Measurements from ENCODE around the gene LENEP.
"Not testable (repeated sequence)": the region's sequence is repeated elsewhere in the genome, so short reads cannot be mapped to it uniquely, and the experiment has no call there.

LENEP gene

GRCh38 chr1:154977762-154978161 lies 15.6 kb upstream of the LENEP start:
- not testable (repeated sequence) for DNase-seq

GRCh38 chr1:154978360-154978759 lies 15.0 kb upstream of the LENEP start:
- DNase-seq: no peak

- DNase-seq: no peak
These were observed 11.0 kb upstream of the LENEP start for GRCh38 chr1:154982341-154982740.

- DNase-seq: peak; percentile 100
These were observed 10.3 kb upstream of the LENEP start, which contains the start of gene FLAD1 for GRCh38 chr1:154982897-154983648. Gene FLAD1, plus strand, starts transcription at chr1:154983344. Its CDS starts 351 bp downstream, at chr1:154983695.

GRCh38 chr1:154983776-154984466 lies 9.5 kb upstream of the LENEP start:
- DNase-seq: no peak

GRCh38 chr1:154986736-154987135 lies 6.7 kb upstream of the LENEP start:
- DNase-seq: not testable (repeated sequence)

- no peak for DNase-seq
These were observed 6.1 kb upstream of the LENEP start for GRCh38 chr1:154987326-154987725.

- DNase-seq: no peak
These were observed 5.1 kb upstream of the LENEP start for GRCh38 chr1:154988058-154988954.

- DNase-seq: no peak
These were observed 4.1 kb upstream of the LENEP start for GRCh38 chr1:154989195-154989860.

- DNase-seq: no peak
These were observed 3.1 kb upstream of the LENEP start for GRCh38 chr1:154990276-154990675.

GRCh38 chr1:154992721-154993571 lies 440 bp upstream of the LENEP start:
- DNase-seq: no peak

GRCh38 chr1:154994269-154994587 lies 842 bp downstream of the LENEP start:
- no peak for DNase-seq

GRCh38 chr1:154994591-154994990 lies 1.2 kb downstream of the LENEP start:
- DNase-seq: no peak

- DNase-seq: not testable (repeated sequence)
These were observed 2.1 kb downstream of the LENEP start for GRCh38 chr1:154995301-154995983.

- no peak for DNase-seq
These were observed 3.7 kb downstream of the LENEP start for GRCh38 chr1:154996966-154997701.

GRCh38 chr1:154998201-154998780 lies 4.9 kb downstream of the LENEP start:
- DNase-seq: no peak

GRCh38 chr1:154998818-154999570 lies 5.6 kb downstream of the LENEP start:
- DNase-seq: peak; percentile 54

- DNase-seq: peak; percentile 52
These were observed 6.4 kb downstream of the LENEP start for GRCh38 chr1:154999571-155000410.

- no peak for DNase-seq
These were observed 7.0 kb downstream of the LENEP start for GRCh38 chr1:155000411-155000725.

All from DMS153 (cell line).